ENCODE measurements around the gene NCKAP5. TPM values are rescaled to one million over a fixed set of nuclear protein-coding genes. Genes with fewer than 3 reads are reported as not detected.

The NCKAP5 gene
- total and polyA plus RNA-seq, 2 donors (not counting 1 experiment from before 2014, with no cell fraction given): not detected

DNA sequence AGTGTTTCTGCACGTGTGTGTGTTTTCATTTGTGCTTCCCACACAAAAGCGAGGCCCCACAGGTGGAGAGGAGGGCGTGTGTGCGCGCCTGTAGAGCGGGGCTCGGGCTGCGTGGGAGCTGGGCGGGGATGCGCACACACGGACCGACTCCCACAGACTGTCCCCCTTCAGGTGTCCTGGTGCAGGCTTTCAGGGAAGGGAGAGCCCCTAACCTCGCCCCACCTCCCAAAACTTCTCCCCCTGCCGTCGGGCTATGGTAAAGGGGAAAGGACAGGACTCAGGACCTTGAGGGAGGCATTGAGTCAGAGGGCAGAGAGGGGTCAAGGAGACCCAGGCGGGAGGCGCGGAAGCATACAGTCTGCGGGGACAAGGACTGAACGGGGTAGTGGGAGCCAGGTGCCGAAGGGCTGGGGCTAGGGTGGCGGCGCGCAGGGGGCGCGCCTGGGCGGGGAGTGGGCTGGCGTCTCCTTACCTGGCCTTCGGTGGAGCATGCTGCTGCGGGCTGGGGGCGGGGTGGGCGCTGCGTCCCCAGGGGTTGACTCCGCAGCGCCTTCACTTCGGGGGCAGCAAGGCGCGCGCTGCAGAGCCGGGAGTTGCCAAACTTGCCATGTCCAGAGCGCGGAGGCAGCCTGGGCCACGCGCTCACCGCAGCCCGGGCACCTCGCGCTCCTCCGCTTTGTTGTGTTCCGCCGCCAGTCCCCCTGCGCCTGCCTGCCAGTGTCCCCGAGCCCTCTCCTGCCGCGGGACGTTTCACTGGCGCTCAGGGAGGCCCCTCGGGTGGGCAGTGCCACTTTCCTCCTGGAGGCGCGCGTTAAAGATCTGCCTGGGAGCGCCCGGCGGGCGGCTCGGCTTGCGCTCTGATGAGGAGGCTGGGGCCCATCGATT, 302.0 kb downstream of the NCKAP5 start:
- CTCF ChIA-PET: no interaction called here
- Mint-ChIP-seq H3K27me3 (peaks cover 49% of the 10 kb centered on the region), H3K4me1 (peaks cover 1% of the 10 kb centered on the region), H3K4me3 (no peak overlapping the region), H3K27ac (no peak overlapping the region), H3K9me3 (ENCODE audit: insufficient read depth) (no peaks in the 10 kb centered on the region)
- Histone ChIP-seq H3K9me3 (ENCODE audit: control extremely low read depth in 1 of 3, control insufficient read depth in 2 of 3, insufficient read depth in 1 of 3, low read length in 2 of 3) (peaks cover 0 to 4% (median 0%) of the 10 kb centered on the region in 3 donors), H3K4me1 (ENCODE audit: control insufficient read depth in 2 of 2, insufficient read depth in 2 of 2, low read length in 2 of 2) (no peaks in the 10 kb centered on the region), H3K36me3 (replicated peaks in 1 of 2; ENCODE audit: control extremely low read depth in 1 of 2, control insufficient read depth in 1 of 2, extremely low read depth in 1 of 2, insufficient read depth in 2 of 2, low read length in 1 of 2) (no peaks in the 10 kb centered on the region), H2AFZ (ENCODE audit: insufficient read depth, low read depth, low read length, poor library complexity, severe bottlenecking) (no peak overlapping the region), H3K27ac (ENCODE audit: low read length in 2 of 2) (no peak overlapping the region), H3K4me3 (ENCODE audit: control extremely low read depth in 1 of 5, extremely low read depth in 1 of 5, insufficient read depth in 1 of 5, low read depth in 2 of 5, low read length in 4 of 5) (no peak overlapping the region), H4K20me1 (ENCODE audit: control insufficient read depth, insufficient read depth, low read length, poor library complexity, severe bottlenecking) (no peaks in the 10 kb centered on the region), H3K9ac (ENCODE audit: low read length) (no peak overlapping the region), H3K27me3 (replicated peaks in 1 of 4; ENCODE audit: control extremely low read depth in 1 of 4, control insufficient read depth in 3 of 4, insufficient read depth in 4 of 4, low read length in 3 of 4) (peaks cover 0 to 10% (median 6%) of the 10 kb centered on the region in 4 experiments), H3K4me2 (replicated peaks; ENCODE audit: low read depth, low read length, poor library complexity, severe bottlenecking) (no peak overlapping the region), H3K79me2 (ENCODE audit: control insufficient read depth, insufficient read depth, low read length) (no peaks in the 10 kb centered on the region)
- TF ChIP-seq, protein P1, sequence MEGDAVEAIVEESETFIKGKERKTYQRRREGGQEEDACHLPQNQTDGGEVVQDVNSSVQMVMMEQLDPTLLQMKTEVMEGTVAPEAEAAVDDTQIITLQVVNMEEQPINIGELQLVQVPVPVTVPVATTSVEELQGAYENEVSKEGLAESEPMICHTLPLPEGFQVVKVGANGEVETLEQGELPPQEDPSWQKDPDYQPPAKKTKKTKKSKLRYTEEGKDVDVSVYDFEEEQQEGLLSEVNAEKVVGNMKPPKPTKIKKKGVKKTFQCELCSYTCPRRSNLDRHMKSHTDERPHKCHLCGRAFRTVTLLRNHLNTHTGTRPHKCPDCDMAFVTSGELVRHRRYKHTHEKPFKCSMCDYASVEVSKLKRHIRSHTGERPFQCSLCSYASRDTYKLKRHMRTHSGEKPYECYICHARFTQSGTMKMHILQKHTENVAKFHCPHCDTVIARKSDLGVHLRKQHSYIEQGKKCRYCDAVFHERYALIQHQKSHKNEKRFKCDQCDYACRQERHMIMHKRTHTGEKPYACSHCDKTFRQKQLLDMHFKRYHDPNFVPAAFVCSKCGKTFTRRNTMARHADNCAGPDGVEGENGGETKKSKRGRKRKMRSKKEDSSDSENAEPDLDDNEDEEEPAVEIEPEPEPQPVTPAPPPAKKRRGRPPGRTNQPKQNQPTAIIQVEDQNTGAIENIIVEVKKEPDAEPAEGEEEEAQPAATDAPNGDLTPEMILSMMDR (IDR thresholded peaks at IDR 0.05): no peak
- TF ChIP-seq EZH2 (IDR thresholded peaks at IDR 0.05; ENCODE audit: borderline replicate concordance, insufficient read depth, low read depth, low read length, poor library complexity, severe bottlenecking): no peak
- POLR2A ChIA-PET: no interaction called here
- ATAC-seq (ENCODE audit: low read depth) (no peak), DNase-seq (no peak)
- intact Hi-C loops (cut with micrococcal nuclease): no loop called here
- WGBS (ENCODE audit: insufficient coverage): 12% methylated on average over 52 of the region's 68 CpGs

DNA sequence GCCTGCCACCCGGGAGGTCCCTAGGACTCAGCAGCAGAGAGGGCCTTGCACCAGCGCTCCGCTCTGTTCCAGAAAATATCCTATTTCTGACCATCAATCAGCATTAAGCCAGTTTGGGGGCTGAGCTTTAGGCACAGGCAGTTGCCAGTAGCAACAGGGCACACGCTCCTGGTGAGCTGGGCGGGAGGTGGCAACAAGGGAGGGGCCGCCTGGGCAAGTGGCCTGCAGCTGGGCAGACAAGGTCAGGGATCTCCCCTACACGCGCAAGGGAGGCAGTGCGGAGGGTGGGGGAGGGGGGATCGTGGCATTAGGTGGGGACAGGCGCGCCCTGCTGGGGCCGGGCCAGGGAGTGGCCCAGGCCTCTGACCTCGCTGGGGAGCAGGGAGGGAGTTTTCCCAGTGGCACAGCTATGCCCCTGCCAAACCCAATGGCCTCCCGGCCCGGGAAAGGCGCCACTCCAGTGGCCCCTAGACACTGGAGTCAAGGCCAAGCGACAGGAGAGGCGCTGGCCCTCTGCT, 302.8 kb downstream of the NCKAP5 start:
- 16% methylated on average over 18 of the region's 19 CpGs for WGBS (ENCODE audit: insufficient coverage)
- ChIA-PET POLR2A (no interaction called here), CTCF (no interaction called here)
- no peaks in the 10 kb centered on the region for H3K36me3 ChIP-seq (replicated peaks in 1 of 2; ENCODE audit: control extremely low read depth in 1 of 2, control insufficient read depth in 1 of 2, extremely low read depth in 1 of 2, insufficient read depth in 2 of 2, low read length in 1 of 2)
- no peaks in the 10 kb centered on the region for H3K4me1 ChIP-seq (ENCODE audit: control insufficient read depth in 2 of 2, insufficient read depth in 2 of 2, low read length in 2 of 2)
- peaks cover 46% of the 10 kb centered on the region for H3K27me3 Mint-ChIP-seq
- intact Hi-C loops (cut with micrococcal nuclease): no loop called here
- peaks cover 0 to 4% (median 0%) of the 10 kb centered on the region in 3 donors for H3K9me3 ChIP-seq (ENCODE audit: control extremely low read depth in 1 of 3, control insufficient read depth in 2 of 3, insufficient read depth in 1 of 3, low read length in 2 of 3)
- peaks cover 1% of the 10 kb centered on the region for H3K4me1 Mint-ChIP-seq
- H3K4me2 ChIP-seq (replicated peaks; ENCODE audit: low read depth, low read length, poor library complexity, severe bottlenecking): no peak overlapping the region
- H3K4me3 ChIP-seq (ENCODE audit: control extremely low read depth in 1 of 5, extremely low read depth in 1 of 5, insufficient read depth in 1 of 5, low read depth in 2 of 5, low read length in 4 of 5): no peak overlapping the region
- H3K4me3 Mint-ChIP-seq: no peak overlapping the region
- ATAC-seq (ENCODE audit: low read depth): no peak
- no peak overlapping the region for H3K9ac ChIP-seq (ENCODE audit: low read length)
- H3K27me3 ChIP-seq (replicated peaks in 1 of 4; ENCODE audit: control extremely low read depth in 1 of 4, control insufficient read depth in 3 of 4, insufficient read depth in 4 of 4, low read length in 3 of 4): peaks cover 0 to 10% (median 6%) of the 10 kb centered on the region in 4 experiments
- TF ChIP-seq, protein P1 (IDR thresholded peaks at IDR 0.05): no peak
- no peak for TF ChIP-seq EZH2 (IDR thresholded peaks at IDR 0.05; ENCODE audit: borderline replicate concordance, insufficient read depth, low read depth, low read length, poor library complexity, severe bottlenecking)
- H2AFZ ChIP-seq (ENCODE audit: insufficient read depth, low read depth, low read length, poor library complexity, severe bottlenecking): no peak overlapping the region
- no peaks in the 10 kb centered on the region for H4K20me1 ChIP-seq (ENCODE audit: control insufficient read depth, insufficient read depth, low read length, poor library complexity, severe bottlenecking)
- H3K27ac Mint-ChIP-seq: no peak overlapping the region
- DNase-seq: no peak
- no peaks in the 10 kb centered on the region for H3K9me3 Mint-ChIP-seq (ENCODE audit: insufficient read depth)
- no peak overlapping the region for H3K27ac ChIP-seq (ENCODE audit: low read length in 2 of 2)
- H3K79me2 ChIP-seq (ENCODE audit: control insufficient read depth, insufficient read depth, low read length): no peaks in the 10 kb centered on the region
